Activated CD4-positive, alpha-beta T cell treated with anti-CD3 and anti-CD28 coated beads, Interleukin-10, Interleukin-2, amounts not matched to agents 100 ng/mL and 50 ng/mL, durations not matched to agents 16 hours and 8 hours (primary cell): Measurements from ENCODE around the gene AREG.

ENCODE experiments used
- DNase-seq: peaks from one replicate; pipeline ENCODE4 v3.0.0-alpha.2; 2020

AREG gene

DNA sequence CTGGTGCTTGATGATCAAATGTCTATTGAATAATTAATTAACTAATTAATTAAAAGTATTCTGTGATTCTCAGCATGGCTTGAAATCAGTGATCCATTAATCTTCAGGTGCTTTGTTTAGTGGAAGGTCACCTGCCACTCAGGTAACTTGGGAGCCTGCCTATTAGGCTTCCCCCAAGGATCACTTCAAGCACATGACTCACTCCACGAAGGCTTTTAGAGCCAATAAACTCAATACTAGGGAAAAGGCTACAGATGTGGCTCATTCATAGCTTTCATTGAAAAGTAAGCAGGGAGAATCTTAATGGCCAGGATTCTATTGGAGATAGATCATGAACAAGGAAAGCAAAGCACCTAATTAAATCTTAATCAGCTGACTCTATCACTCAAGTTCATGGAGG, 21.3 kb downstream of the AREG start:
- no peak for DNase-seq

DNA sequence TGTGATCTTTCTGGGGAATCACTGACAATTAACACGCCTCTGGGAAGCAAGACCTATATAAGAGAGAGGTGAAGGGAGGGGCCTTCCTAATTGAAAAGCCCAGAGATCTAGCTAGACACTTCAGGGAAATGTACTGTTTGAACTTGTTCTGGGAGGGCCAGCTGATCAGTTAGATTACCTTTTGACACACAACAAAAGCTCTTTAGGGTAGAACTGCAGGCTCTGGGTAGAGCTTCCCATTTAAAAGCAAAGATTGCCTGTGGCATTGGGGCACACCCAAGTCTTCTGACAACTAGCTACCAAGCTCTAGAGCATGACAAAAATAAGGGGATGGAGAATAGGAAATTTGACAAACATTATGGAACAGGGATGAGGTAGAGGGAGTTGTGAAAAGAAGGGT, 26.3 kb downstream of the AREG start:
- DNase-seq = no peak

- no peak for DNase-seq
Measured at GRCh38 chr4:74473155-74473811, 28.3 kb downstream of the AREG start.

DNA sequence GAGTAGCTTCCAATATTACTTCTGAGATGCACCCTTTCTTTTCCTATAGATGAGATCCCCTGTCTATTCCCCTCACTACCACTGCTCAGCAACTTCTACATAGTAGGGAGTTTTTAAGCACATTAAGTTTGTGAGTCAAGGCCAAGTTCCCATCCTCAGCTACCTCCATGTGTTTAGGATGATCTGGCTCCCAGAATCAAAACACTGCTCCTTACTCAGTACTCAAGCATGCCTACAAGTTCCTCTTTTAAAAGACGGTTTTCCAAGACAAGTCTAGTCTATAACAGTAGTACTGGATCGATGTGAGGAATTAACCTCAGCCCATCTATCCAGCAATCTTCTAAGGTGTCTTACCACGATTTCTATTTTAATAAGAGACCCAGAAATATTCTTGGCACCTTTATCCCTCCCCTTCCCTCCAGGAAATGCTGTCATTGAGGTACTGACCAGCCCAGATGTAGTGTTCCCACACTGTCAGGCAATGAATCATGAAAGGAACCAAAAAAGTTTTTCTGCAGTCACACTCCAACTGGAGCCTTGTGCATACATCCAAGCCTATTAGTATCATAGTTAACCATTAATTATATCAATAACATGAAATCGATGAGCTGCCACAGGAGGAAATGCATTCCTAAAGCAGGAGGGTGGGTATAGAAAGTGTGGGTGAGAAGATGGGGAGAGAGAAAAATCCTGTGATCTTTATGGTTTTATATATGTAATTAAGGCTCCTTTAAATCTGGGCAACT, 29.6 kb downstream of the AREG start:
- DNase-seq = no peak

DNA sequence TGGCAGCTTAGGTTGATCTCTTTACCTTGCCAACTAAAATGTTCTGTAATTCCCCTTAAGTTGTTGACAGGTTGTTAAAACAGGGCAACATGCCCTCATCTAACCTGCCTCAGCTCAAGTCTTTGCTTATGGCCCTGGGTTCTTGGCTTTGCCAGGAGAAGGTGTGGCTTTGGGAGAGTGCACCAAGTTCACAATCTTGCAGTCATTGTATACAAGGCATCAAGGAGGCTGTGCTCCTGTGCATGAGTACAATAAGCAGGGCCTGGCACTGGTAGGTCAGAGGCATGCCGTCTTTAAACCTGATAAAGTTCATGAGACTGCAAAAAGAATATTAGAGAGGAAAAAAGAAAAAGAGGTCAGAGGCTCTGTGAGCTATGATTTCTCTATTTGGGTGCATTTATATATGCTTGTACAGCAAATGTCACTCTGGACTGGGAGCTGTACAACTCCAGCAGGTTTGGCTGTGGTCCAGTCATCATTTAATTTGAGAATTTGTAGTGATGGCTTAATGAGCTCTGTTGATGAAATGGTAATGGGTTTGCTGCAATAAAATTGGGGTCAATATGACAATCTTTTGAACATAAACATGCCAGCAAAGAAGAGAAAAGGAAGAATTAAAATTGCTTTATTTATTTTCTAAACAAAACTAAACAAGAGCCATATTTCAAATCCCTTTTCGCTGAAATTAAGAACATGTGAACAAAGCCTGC, 30.3 kb downstream of the AREG start:
- no peak for DNase-seq

DNA sequence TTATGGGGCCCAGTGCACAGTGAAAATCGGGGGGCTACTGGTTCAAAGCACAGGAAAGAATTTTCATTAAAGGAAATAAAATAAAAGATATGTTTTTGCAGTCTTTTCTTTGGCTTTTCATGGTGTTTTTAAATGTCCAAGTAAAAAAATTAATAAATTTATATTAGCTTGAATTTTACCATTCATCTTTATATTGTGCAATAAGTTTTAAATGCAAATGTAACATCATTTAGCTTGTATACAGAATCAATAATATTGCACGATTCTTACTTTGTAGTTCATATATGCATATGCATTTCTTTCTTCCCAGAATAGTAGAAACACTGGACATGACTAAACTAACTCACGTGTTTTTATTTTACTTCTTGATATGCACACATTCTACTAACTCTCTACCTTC, 31.0 kb downstream of the AREG start:
- DNase-seq = no peak

- no peak for DNase-seq
Measured at GRCh38 chr4:74479009-74479408, 34.1 kb downstream of the AREG start.

DNA sequence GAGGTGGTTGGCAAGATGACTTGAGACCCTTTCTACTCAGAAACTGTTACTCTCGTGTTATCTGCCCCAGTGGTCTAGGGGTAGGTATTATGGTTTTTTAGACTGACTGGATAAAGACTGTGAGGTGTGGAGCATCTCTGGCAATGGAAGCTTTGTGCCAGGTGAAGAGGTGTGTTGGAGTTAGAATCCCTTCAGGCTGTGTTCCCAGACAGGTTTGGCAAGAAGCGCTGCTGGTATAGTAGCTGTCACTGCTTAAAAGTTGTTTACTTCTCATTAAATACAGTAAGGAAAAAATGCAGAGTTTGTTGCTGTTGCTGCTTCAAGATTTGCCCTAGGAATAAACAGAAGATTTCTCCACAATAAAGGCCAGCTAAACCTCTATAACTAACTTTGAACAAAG, 35.3 kb downstream of the AREG start:
- DNase-seq = no peak

DNA sequence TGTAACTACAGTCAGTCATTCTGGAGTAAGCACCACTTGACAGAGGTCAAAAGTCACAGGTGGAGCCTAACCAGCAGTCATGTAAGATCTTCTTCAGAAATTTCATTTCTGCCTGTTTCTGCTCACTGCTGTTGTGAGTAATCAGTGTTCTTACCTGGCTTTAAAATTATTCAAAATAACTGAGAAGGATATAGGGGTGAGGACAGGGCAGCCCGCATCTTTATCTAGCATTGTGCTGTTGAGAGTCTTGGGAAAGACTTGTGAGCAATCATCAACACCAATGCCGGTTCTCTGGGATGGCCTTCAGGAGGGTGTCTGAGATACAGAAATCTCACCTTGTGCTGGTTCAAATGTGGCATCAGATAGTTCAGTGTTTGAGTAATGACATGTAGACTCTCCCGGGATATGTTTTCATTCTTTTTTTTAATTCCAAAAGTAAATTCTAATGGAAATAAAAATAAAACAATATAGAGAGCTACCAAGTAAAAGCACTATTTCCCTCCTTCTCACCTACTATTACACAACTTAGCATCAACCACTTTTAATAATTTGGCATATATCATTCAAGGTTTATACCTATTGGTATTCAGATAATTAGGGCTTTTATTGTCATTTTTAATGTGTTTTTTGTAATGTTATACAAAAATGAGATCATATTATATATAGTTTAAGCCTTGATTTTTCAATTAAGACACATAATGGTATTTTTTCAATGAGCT, 37.1 kb downstream of the AREG start:
- no peak for DNase-seq

- no peak for DNase-seq
Measured at GRCh38 chr4:74483226-74483911, 38.4 kb downstream of the AREG start.

GRCh38 chr4:74486905-74487304, 42.0 kb downstream of the AREG start:
- DNase-seq = peak; percentile 11

DNA sequence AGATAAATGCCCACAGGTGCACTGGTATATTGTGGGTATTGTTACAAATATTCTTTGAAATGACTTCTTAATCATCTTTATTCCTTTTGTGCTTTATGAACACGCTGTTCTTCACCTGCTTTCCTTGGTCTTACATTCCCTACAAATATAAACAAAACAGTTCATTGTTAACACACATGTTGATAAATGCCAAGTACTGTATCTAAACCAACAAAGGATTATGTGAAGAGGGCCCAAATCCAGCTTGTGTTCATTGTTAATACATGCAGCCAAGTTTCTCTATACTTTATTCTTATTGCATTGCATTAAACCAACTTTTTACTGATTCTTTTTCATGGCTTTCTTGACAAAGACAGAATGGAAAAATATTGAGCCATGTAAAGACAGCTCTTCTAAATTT, 42.8 kb downstream of the AREG start:
- DNase-seq = no peak

DNA sequence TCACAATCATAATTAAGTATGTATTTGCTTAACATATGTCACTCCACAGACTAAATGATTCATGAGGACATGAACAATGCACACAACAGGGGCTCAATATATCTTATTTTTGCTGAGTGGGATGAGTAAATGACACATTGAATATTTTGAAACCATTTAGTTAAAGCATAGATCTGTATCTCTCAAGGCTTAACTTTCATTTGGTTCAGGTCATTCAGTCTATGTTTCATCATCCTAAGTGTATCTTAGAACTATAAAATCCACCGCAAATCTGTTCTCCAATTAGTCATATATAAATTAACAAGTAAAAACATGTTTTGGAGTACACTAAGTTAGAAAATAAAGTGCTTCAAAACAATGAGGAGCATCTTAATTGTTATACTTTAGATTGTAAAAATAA, 45.8 kb downstream of the AREG start:
- DNase-seq = no peak

DNA sequence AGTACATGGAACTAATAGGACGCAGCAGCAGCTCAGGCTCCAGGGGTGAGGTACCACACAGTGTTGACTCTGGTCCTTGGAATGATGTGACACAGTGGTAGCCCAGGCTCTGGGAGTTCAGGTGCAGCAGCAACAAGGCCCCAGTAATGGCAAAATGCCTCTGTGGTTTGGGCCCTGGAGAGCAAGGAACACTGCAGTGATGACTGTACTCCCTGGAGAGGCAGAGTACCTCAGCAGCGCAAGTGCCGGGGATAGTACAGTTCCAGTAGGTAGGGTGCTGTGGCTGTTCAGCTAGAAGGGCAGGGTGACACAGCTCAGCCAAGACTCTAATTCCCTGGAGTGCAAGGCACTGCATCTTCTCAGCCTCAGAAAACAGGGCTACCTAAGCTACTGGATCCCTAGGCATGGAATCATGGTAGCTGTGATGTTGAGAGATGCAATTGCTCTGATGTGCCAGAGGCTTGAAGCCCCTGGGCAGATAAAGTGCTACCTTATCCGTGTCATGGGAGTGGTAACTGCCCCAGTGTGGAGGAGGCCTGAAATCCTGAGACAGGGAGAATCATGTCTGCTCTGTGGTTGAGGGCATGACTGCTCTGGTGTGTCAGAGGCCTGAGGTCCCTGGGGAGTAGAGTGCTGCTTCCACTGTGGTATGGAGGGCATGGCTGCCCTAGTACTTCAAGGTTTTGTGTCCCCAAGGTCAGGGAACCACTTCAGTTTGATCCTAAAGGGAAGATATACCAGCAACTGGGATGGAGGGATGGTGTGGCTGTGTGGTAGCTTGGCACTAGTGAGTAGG, 55.2 kb downstream of the AREG start:
- no peak for DNase-seq

- DNase-seq = no peak
Measured at GRCh38 chr4:74501579-74501978, 56.6 kb downstream of the AREG start.

DNA sequence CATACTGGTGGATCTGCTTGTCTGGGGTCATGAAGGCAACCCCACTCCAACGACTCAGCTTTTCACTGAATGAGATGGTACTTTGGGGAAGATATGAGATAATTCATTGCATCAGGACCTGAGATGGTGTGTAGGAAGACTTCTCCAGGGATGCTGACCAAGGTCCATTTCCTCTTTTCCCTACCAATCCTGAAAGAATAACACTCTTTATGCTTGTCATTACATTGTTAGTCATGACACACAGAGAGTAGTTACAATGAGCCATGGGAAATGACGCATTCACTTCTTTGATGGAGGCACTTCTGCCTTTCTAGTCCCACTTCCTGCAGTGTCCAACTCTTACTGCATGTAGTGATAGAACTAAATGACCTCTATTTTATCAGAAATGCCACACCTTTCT, 58.6 kb downstream of the AREG start:
- DNase-seq = no peak

GRCh38 chr4:74504212-74504611, 59.3 kb downstream of the AREG start:
- DNase-seq = no peak
